Lower leg skin (tissue), 4 donors: Measurements from ENCODE around the gene ANTXR1. TPM values are rescaled to one million over a fixed set of nuclear protein-coding genes. Genes with fewer than 3 reads are reported as not detected.

Source experiments
- DNase-seq, 2 donors: peaks; one replicate each; pipeline ENCODE4 v3.0.0-alpha.2; 2019; ENCODE audit warnings: low spot score in 2 of 2
- H3K4me3 ChIP-seq: fragments of 200-600 bp; sonication (generic); 2 replicates; pipeline ENCODE4 v1.5.1; 2017; ENCODE audit warnings: mild to moderate bottlenecking, low read depth; ENCODE audit not compliant: poor library complexity, severe bottlenecking
- CTCF ChIP-seq, 3 donors: fragments of 450-650 bp; IDR thresholded peaks; one replicate each; pipeline ENCODE4 v1.5.1; 2016; ENCODE audit warnings: antibody characterized with exemption in 3 of 3, mild to moderate bottlenecking in 3 of 3, moderate library complexity in 2 of 3
- POLR2A ChIP-seq, 2 donors: fragments of 450-650 bp; IDR thresholded peaks; one replicate each; pipeline ENCODE4 v1.6.1; 2016 to 2017; ENCODE audit warnings: antibody characterized with exemption in 2 of 2, mild to moderate bottlenecking in 1 of 2, moderate library complexity in 1 of 2
- WGBS, 2 donors: methylation state at CpG; one replicate each; pipeline ENCODE4 v1.1.5; 2018; 5-methylcytosine and 5-hydroxymethylcytosine counted together
- intact Hi-C: fragments of 100-400 bp; cut with DNase I; formaldehyde crosslinking; loops from one replicate; pipeline ENCODE4 v1.15.0; 2023; ENCODE audit warnings: low total_unique reads
- total RNA-seq, 4 donors: library from RNA; depleted of rRNA; stranded (reverse); fragments of >200 nt; gene quantifications; one replicate each; pipeline ENCODE4 v1.1.0, GENCODE V29; 2016

Gene ANTXR1
- total RNA-seq, 4 donors from 2014 or later = 43.3 to 56.7 (median 52.7) TPM

- DNase-seq = no peak
- no peak for TF ChIP-seq CTCF (IDR thresholded peaks at IDR 0.05)
- no peak for TF ChIP-seq POLR2A (IDR thresholded peaks at IDR 0.05)
- intact Hi-C loops = no loop called here
- 93 to 98% methylated on average over 3 of the region's 3 CpGs for WGBS, 2 donors
- H3K4me3 ChIP-seq = no peak overlapping the region
Measured at GRCh38 chr2:69204654-69205053, 191.7 kb downstream of the ANTXR1 start.

- 77 to 85% methylated on average over 2 of the region's 2 CpGs for WGBS, 2 donors
- intact Hi-C loops = no loop called here
Measured at GRCh38 chr2:69205076-69205475, 192.1 kb downstream of the ANTXR1 start.

GRCh38 chr2:69205491-69205890 lies 192.5 kb downstream of the ANTXR1 start:
- no peak overlapping the region for H3K4me3 ChIP-seq
- intact Hi-C loops = no loop called here
- TF ChIP-seq POLR2A (IDR thresholded peaks at IDR 0.05) (no peak), CTCF (IDR thresholded peaks at IDR 0.05) (no peak)
- DNase-seq = no peak
- 75 to 81% methylated on average over 2 of the region's 2 CpGs for WGBS, 2 donors

More at GRCh38 chr2:69205076-69205475, 192.1 kb downstream of the ANTXR1 start:
- DNase-seq = no peak
- no peak overlapping the region for H3K4me3 ChIP-seq
- TF ChIP-seq POLR2A (IDR thresholded peaks at IDR 0.05) (no peak), CTCF (IDR thresholded peaks at IDR 0.05) (no peak)

GRCh38 chr2:69208023-69208595 lies 195.1 kb downstream of the ANTXR1 start:
- intact Hi-C loops = no loop called here
- 83 to 90% methylated on average over 1 of the region's 1 CpG for WGBS, 2 donors
- no peak overlapping the region for H3K4me3 ChIP-seq
- TF ChIP-seq CTCF (IDR thresholded peaks at IDR 0.05) (no peak), POLR2A (IDR thresholded peaks at IDR 0.05) (no peak)
- no peak for DNase-seq

- TF ChIP-seq CTCF (IDR thresholded peaks at IDR 0.05) = no peak
- no peak for TF ChIP-seq POLR2A (IDR thresholded peaks at IDR 0.05)
- intact Hi-C loops = no loop called here
- no peak overlapping the region for H3K4me3 ChIP-seq
- no peak for DNase-seq
- 93 to 95% methylated on average over 3 of the region's 3 CpGs for WGBS, 2 donors
Measured at GRCh38 chr2:69209482-69209881, 196.5 kb downstream of the ANTXR1 start.

GRCh38 chr2:69210385-69210784 lies 197.4 kb downstream of the ANTXR1 start:
- H3K4me3 ChIP-seq = no peak overlapping the region
- WGBS, 2 donors = 61 to 62% methylated on average over 6 of the region's 6 CpGs
- TF ChIP-seq CTCF (IDR thresholded peaks at IDR 0.05) = no peak
- TF ChIP-seq POLR2A (IDR thresholded peaks at IDR 0.05) = no peak
- DNase-seq = no peak
- intact Hi-C loops = no loop called here
